Fibroblast of mammary gland (primary cell): ENCODE results near the gene KDM3B.
"Not testable (repeated sequence)": the region's sequence is repeated elsewhere in the genome, so short reads cannot be mapped to it uniquely, and the experiment has no call there.

Experiments used
- DNase-seq: peaks from one replicate; pipeline ENCODE4 v3.0.0-alpha.2; 2010; ENCODE audit warnings: low read depth
- H3K4me3 ChIP-seq: 2 replicates; pipeline ENCODE4 v1.5.1; 2011; ENCODE audit warnings: low read depth, mild to moderate bottlenecking, low read length, moderate library complexity; ENCODE audit not compliant: control insufficient read depth
- TF ChIP-seq, protein P1 (sequence below): conservative IDR thresholded peaks from 2 replicates; pipeline ENCODE4 v1.5.1; 2011; ENCODE audit warnings: low read depth, low read length, inconsistent platforms; ENCODE audit not compliant: control insufficient read depth, insufficient read depth

KDM3B gene

DNA sequence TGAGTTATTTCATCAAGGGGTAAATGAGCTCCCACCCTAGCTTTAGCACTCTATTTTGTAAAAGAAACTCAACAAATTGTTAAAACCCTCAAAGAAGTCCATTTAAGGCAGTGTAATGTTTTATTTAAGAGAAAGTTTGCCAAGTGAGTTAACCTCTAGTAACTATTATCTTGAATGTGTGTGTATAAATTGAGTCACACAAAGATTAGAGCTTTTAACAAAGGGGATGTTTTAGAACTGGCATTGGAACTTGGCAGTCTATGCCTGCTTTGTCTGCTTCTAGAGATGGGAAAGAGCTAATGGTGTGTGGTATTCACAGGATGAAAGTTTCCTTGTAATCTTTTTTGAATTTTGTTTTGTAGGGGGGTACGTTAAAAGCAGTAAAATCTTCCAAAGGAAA, 33.2 kb downstream of the KDM3B start:
- no peak for DNase-seq
- TF ChIP-seq, protein P1, sequence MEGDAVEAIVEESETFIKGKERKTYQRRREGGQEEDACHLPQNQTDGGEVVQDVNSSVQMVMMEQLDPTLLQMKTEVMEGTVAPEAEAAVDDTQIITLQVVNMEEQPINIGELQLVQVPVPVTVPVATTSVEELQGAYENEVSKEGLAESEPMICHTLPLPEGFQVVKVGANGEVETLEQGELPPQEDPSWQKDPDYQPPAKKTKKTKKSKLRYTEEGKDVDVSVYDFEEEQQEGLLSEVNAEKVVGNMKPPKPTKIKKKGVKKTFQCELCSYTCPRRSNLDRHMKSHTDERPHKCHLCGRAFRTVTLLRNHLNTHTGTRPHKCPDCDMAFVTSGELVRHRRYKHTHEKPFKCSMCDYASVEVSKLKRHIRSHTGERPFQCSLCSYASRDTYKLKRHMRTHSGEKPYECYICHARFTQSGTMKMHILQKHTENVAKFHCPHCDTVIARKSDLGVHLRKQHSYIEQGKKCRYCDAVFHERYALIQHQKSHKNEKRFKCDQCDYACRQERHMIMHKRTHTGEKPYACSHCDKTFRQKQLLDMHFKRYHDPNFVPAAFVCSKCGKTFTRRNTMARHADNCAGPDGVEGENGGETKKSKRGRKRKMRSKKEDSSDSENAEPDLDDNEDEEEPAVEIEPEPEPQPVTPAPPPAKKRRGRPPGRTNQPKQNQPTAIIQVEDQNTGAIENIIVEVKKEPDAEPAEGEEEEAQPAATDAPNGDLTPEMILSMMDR = no peak

GRCh38 chr5:138386290-138386689, 33.8 kb downstream of the KDM3B start:
- TF ChIP-seq, protein P1 = no peak
- DNase-seq = no peak

More for the DNA sequence above, 33.2 kb downstream of the KDM3B start:
- H3K4me3 ChIP-seq = no peak overlapping the region

GRCh38 chr5:138389332-138389731, 36.8 kb downstream of the KDM3B start:
- TF ChIP-seq, protein P1 = no peak
- DNase-seq = no peak
- no peak overlapping the region for H3K4me3 ChIP-seq

More at GRCh38 chr5:138386290-138386689, 33.8 kb downstream of the KDM3B start:
- H3K4me3 ChIP-seq = no peak overlapping the region

DNA sequence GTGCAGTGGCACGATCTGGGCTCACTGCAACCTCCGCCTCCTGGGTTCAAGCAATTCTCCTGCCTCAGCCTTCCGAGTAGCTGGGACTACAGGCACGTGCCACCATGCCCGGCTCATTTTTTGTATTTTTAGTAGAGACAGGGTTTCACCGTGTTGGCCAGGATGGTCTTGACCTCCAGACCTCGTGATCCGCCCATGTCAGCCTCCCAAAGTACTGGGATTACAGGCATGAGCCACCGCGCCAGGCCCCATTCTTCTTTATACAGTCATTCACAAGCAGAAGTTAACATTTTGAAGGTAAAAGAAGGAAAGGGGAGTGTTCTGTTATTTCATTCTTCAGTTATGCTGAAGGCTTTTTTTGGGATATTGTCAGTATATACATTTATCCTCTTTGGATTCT, 37.4 kb downstream of the KDM3B start:
- DNase-seq = not testable (repeated sequence)

GRCh38 chr5:138391859-138392386, 39.4 kb downstream of the KDM3B start:
- DNase-seq = no peak
- H3K4me3 ChIP-seq = no peak overlapping the region
- TF ChIP-seq, protein P1 = no peak

More for the DNA sequence above, 37.4 kb downstream of the KDM3B start:
- not testable (repeated sequence) for H3K4me3 ChIP-seq

DNA sequence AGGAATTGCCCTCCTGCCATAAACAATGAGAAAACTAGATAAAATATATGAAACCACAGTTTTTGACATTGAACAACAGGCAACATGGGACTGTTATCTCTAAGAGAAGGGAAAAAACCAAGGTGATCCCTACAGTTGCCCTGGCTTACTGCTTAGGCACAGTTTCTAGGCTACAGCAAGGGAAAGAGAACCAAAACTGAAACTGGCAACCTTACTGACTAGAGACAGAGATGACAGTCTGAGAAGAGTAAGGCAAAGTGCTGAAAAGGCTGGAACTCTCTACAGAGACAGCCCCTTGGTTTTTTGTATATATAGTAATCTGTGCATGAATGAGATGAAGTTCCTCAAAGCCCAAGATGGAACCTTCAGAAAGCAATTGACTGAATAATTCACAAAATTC, 50.2 kb downstream of the KDM3B start:
- no peak for DNase-seq
- TF ChIP-seq, protein P1 = no peak
- H3K4me3 ChIP-seq = no peak overlapping the region

GRCh38 chr5:138408023-138408422, 55.5 kb downstream of the KDM3B start:
- H3K4me3 ChIP-seq = no peak overlapping the region
- TF ChIP-seq, protein P1 = no peak
- no peak for DNase-seq
